ENCODE data around the gene METTL9. TPM values are rescaled to one million over a fixed set of nuclear protein-coding genes. Genes with fewer than 3 reads are reported as not detected.

METTL9 gene
- total and polyA plus RNA-seq, 2 donors (not counting 1 experiment from before 2014, with no cell fraction given), result 124 to 163 TPM

GRCh38 chr16:21704266-21704665 is 104.9 kb downstream of the METTL9 start:
- Histone ChIP-seq H3K4me1 (ENCODE audit: control insufficient read depth, extremely low read depth, insufficient read depth, low read length) (no peaks in the 10 kb centered on the region), H3K9me3 (ENCODE audit: control insufficient read depth, insufficient read depth, low read depth, low read length) (no peaks in the 10 kb centered on the region), H3K9ac (ENCODE audit: insufficient read depth, low read length) (no peak overlapping the region), H3K4me2 (ENCODE audit: extremely low read depth, insufficient read depth, low read length) (no peak overlapping the region), H3K4me3 (replicated peaks in 1 of 4; ENCODE audit: control extremely low read depth in 1 of 4, insufficient read depth in 1 of 4, low read depth in 3 of 4, low read length in 4 of 4) (no peak overlapping the region), H3K27ac (ENCODE audit: insufficient read depth, low read length) (no peak overlapping the region), H3K36me3 (ENCODE audit: control insufficient read depth, insufficient read depth, low read length) (no peaks in the 10 kb centered on the region), H2AFZ (ENCODE audit: low read length) (no peak overlapping the region), H3K79me2 (ENCODE audit: control insufficient read depth, insufficient read depth, low read length) (no peaks in the 10 kb centered on the region), H4K20me1 (ENCODE audit: control insufficient read depth, extremely low read depth, insufficient read depth, low read length) (no peaks in the 10 kb centered on the region), H3K27me3 (ENCODE audit: control insufficient read depth, insufficient read depth, low read length) (no peaks in the 10 kb centered on the region)
- no peak for DNase-seq (ENCODE audit: low read depth in 2 of 2)
- TF ChIP-seq EZH2 (IDR thresholded peaks at IDR 0.05; ENCODE audit: low read length, missing control alignments) (no peak), CTCF (conservative IDR thresholded peaks at IDR 0.05 in 1 of 2, IDR thresholded peaks at IDR 0.05 in 1 of 2; ENCODE audit: low read depth in 1 of 2, low read length in 2 of 2) (no peak)

GRCh38 chr16:21704733-21705132 is 105.4 kb downstream of the METTL9 start:
- H3K36me3 ChIP-seq (ENCODE audit: control insufficient read depth, insufficient read depth, low read length), result no peaks in the 10 kb centered on the region
- no peak overlapping the region for H3K4me2 ChIP-seq (ENCODE audit: extremely low read depth, insufficient read depth, low read length)
- no peak overlapping the region for H3K27ac ChIP-seq (ENCODE audit: insufficient read depth, low read length)
- no peaks in the 10 kb centered on the region for H3K4me1 ChIP-seq (ENCODE audit: control insufficient read depth, extremely low read depth, insufficient read depth, low read length)
- no peak overlapping the region for H2AFZ ChIP-seq (ENCODE audit: low read length)
- no peaks in the 10 kb centered on the region for H3K27me3 ChIP-seq (ENCODE audit: control insufficient read depth, insufficient read depth, low read length)
- no peak for DNase-seq (ENCODE audit: low read depth in 2 of 2)
- no peaks in the 10 kb centered on the region for H4K20me1 ChIP-seq (ENCODE audit: control insufficient read depth, extremely low read depth, insufficient read depth, low read length)
- H3K79me2 ChIP-seq (ENCODE audit: control insufficient read depth, insufficient read depth, low read length), result no peaks in the 10 kb centered on the region
- TF ChIP-seq CTCF (conservative IDR thresholded peaks at IDR 0.05 in 1 of 2, IDR thresholded peaks at IDR 0.05 in 1 of 2; ENCODE audit: low read depth in 1 of 2, low read length in 2 of 2) (no peak), EZH2 (IDR thresholded peaks at IDR 0.05; ENCODE audit: low read length, missing control alignments) (no peak)
- H3K9me3 ChIP-seq (ENCODE audit: control insufficient read depth, insufficient read depth, low read depth, low read length), result no peaks in the 10 kb centered on the region
- no peak overlapping the region for H3K9ac ChIP-seq (ENCODE audit: insufficient read depth, low read length)
- H3K4me3 ChIP-seq (replicated peaks in 1 of 4; ENCODE audit: control extremely low read depth in 1 of 4, insufficient read depth in 1 of 4, low read depth in 3 of 4, low read length in 4 of 4), result no peak overlapping the region

Other genes starting within 250 kb of the METTL9 start
- gene IGSF6, start 53.0 kb downstream of the METTL9 start, total RNA-seq, result under 0.01 TPM in 1 of 2 replicates, not detected in the other
- not detected in 2 replicates for gene IGSF6, start 53.0 kb downstream of the METTL9 start, polyA plus RNA-seq
- 0.17 TPM in 1 of 2 replicates, not detected in the other for gene OTOA, start 64.4 kb downstream of the METTL9 start, total RNA-seq
- gene OTOA, start 64.4 kb downstream of the METTL9 start, polyA plus RNA-seq, result not detected in 2 replicates

All from fibroblast of lung (primary cell).